GM18519 (cell line): ENCODE measurements around the gene ENOSF1.

Experiments used
- ATAC-seq: cut with Tn5 transposase; IDR thresholded peaks from one replicate; pipeline ENCODE4 v1.9.1; 2021; ENCODE audit warnings: mild to moderate bottlenecking, moderate library complexity; ENCODE audit not compliant: unreplicated experiment, low FRiP score

Gene ENOSF1

DNA sequence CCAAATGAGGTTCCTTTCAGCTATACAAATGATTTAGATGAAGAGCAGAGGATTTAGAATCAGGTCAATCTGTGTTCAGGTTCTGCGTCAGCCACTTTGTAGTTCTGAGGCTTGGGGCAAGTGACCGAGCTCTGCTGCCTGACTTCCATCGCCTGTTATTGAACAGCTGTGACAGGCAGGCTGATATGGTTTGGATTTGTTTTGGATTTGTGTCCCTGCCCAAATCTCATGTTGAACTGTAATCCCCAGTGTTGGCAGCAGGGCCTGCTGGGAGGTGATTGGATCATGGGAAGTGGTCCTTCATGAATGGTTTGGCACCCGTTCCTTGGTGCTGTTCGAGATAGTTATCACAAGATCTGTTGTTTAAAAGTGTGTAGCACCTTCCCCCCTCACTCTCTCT lies 36.4 kb downstream of the ENOSF1 start:
- no peak for ATAC-seq

DNA sequence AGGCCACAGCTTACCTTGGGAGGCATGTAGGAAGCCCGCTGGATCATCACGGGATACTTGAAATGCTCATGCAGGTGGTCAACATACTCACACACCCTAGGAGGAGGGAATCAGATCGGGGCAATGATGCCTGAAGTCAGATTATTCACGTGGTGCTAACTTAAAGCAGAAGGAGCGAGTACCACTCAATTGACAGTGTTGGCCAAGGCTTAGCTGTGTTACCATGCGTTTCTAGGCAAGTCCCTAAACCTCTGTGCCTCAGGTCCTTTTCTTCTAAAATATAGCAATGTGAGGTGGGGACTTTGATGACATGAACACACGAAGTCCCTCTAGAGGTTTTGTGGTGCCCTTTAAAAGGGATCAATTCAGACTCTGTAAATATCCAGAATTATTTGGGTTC lies 37.1 kb downstream of the ENOSF1 start:
- ATAC-seq: no peak

DNA sequence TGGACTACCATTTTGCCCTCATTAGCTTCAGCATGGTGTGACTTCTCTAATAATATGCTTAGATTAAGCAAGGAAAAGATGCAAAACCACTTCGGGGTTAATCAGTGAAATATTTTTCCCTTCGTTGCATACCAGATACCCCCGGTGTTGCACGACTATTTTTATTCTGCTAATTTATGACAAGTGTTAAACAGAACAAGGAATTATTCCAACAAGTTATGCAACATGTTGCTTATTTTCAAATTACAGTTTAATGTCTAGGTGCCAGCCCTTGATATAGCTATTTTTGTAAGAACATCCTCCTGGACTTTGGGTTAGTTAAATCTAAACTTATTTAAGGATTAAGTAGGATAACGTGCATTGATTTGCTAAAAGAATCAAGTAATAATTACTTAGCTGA lies 38.7 kb downstream of the ENOSF1 start:
- no peak for ATAC-seq

DNA sequence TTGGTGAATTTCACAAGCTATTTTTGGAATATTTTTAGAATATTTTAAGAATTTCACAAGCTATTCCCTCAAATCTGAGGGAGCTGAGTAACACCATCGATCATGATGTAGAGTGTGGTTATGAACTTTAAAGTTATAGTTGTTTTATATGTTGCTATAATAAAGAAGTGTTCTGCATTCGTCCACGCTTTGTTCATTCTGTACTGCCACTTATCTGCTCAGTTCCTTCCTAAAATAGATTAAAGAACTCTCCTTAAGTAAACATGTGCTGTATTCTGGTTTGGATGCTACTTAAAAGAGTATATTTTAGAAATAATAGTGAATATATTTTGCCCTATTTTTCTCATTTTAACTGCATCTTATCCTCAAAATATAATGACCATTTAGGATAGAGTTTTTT lies 39.1 kb downstream of the ENOSF1 start:
- ATAC-seq: no peak

DNA sequence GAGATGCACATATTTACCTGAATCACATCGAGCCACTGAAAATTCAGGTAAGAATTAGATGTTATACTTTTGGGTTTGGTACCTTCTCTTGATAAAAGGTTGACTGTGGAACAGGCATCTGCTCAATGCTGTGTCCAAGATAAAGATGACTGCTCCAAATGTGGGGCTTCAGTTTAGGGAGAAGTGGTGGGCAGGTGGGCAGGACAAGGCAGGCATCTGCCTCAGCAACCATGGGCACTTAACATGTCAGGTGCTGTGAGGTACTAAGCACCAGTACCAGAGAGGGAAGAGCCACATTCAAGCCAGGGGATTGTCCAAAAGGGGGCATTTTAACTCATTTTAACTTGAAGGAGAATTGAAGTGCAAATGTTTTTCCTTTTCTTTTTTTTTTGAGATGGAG lies 41.0 kb downstream of the ENOSF1 start:
- no peak for ATAC-seq

DNA sequence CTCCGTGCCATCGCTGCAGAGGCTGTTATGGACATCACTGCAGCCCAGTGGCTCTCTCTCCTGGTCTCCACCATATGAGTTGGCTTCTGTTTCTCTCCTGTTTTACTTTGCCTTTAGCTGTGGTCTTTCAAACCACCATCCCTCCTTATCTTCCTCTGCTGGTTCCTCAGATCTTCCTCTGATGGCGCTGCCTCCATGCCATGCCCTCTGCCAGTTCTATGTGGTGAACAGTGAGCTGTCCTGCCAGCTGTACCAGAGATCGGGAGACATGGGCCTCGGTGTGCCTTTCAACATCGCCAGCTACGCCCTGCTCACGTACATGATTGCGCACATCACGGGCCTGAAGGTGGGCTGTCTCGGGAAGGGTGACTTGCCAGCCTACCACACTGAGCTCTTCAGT lies 41.9 kb downstream of the ENOSF1 start:
- no peak for ATAC-seq

DNA sequence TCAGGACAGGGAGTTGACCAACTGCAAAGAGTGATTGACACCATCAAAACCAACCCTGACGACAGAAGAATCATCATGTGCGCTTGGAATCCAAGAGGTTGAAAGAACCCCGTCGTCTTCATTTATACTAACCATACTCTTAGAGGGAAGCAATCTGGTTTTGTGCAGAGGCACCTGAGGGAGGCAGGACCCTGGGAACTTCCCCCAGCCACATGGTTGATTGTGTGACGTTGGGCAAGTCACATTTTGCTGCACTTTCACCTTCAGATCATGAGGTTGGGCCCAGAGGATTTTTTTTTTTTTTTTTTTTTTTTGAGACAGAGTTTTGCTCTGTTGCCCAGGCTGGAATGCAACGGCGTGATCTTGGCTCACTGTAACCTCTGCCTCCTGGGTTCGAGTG lies 43.4 kb downstream of the ENOSF1 start:
- ATAC-seq: no peak

DNA sequence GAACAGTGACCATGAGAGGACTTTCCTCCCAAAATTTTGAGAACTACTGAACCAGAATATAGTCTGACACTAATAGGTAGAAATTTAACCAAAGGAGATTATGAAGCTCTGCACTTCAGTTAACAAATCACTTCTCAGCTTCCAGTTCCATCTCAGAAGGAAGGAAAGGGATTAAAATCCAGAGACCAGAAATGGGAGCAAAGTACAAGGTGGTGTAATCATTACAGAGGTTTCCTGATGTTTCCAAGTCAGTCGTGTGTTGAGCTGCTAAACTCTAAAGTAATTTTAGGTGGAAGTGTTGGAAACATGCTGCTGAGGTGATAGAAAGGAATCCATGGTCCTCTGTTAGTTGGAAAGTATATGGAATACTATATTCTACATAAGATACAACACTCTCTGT lies 44.2 kb downstream of the ENOSF1 start:
- ATAC-seq: no peak

DNA sequence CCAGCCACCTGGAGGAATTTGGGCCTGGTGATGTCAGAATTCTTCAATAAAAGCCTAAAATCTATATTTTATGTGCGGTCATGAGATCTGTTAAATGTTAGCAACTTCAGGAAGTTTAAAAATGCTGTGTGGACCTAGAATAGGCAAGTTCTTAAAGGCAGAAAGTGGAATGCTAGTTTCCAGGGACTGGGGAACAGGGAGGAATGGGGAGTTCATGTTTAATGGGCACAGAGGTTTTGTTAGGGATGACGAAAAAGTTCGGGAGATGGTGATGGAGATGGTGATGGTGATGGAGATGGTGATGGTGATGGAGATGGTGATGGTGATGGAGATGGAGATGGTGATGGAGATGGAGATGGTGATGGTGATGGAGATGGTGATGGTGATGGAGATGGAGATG lies 45.8 kb downstream of the ENOSF1 start:
- no peak for ATAC-seq

DNA sequence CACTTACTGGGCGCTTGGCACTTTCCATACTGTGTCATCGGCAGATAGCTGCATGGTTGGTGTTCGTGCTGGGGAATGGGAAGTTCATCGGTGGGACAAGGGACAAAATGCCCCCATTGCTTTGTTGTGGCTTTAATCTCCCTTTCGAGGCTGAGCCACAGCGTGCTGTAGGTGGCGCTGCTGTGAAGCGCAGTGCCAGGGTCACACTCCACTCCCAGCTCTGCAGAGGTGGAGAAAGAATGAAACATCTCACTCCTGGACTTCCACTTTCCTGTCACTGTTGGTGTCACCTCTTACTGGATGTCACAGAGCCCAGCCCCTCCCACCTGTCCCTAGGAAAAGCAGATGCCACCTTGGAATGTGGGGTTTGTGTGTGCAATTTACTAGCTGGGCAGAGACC lies 46.3 kb downstream of the ENOSF1 start:
- no peak for ATAC-seq

DNA sequence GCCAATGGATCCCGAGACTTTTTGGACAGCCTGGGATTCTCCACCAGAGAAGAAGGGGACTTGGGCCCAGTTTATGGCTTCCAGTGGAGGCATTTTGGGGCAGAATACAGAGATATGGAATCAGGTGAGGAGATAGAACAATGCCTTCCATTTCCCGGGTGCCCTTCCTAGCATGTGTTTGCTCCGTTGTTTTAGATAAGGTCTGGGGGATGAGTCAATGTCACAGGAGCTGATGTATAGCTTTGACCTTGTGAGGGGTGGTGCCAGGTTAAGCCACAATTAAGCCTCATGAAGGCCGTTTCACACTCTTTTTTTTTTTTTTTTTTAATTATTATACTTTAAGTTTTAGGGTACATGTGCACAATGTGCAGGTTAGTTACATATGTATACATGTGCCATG lies 50.2 kb downstream of the ENOSF1 start:
- ATAC-seq: no peak

DNA sequence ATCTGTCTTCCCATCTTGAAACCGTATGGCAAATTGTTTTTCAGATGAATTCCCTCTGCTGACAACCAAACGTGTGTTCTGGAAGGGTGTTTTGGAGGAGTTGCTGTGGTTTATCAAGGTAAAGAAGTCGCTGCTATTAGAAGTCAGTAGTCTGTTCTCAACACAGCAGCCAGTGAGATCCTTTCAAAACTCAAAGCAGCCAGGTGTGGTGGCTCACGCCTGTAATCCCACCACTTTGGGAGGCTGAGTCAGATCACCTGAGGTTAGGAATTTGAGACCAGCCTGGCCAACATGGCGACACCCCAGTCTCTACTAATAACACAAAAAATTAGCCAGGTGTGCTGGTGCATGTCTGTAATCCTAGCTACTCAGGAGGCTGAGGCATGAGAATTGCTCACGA lies 52.8 kb downstream of the ENOSF1 start:
- no peak for ATAC-seq

DNA sequence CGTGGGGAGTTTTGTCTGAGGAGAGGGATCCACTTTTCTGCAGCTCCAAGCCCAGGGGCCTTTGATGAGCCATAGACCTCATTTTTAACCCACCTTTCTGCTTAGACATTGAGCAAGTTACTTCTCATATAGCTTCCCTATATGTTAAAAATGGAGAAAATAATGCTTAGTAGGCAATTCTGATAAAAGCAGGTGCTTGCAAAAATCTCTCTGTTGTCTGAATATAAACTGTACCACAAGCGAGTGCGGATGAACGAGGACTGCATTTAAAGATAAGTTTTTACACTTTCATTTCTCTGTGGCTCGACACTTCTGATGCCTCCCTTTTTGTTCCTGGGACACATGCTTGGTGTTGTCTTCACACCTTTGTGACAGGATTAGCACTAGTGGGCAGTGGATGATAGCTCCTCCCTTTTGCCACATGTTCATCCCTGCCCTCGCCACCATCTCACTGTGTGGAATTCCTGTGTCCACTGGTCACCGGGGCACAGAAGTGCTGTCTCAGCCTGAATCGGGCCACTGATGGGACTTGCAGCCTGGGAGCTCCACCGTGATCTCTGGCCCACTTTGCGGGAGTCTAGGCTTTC lies 53.4 kb downstream of the ENOSF1 start:
- ATAC-seq: no peak

DNA sequence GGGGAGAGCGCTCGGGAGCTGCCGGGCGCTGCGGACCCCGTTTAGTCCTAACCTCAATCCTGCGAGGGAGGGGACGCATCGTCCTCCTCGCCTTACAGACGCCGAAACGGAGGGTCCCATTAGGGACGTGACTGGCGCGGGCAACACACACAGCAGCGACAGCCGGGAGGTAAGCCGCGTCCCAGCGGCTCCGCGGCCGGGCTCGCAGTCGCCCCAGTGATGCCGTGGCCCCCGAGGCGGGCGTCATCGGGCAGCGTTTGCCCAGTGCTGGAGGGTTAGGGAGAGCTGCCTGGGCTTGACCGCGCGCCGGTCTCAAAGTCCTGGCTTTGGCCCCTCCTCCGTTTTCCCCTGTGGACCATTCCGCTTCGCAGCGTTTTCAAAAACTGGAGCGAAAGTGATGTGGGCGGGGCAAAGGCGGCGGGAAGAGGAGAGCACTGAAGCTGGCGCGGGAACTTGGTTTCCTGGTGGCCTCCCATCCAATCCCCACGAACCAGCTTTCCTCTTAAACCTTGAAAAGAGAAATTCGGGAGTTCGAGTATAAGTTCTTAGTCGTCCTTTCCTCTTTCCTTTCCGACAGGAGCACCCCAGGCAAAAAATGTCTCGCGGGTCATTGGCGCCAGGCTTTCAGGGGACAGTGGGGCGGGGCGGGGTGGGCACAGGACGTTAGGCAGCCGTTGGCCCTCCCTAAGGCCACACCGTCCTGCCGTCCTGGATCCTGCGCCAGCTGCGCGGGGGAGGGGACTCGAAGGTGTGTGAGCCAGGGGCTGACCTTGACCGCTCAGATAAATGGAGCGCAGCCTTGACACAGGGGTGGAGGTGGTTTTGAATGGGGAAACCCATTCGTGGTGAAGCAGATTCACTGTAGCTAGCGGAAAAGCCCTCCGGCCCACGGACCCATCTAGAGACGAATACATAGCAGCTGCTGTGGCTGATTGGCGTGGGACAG lies 54.2 kb downstream of the ENOSF1 start:
- ATAC-seq: peak; percentile 48

DNA sequence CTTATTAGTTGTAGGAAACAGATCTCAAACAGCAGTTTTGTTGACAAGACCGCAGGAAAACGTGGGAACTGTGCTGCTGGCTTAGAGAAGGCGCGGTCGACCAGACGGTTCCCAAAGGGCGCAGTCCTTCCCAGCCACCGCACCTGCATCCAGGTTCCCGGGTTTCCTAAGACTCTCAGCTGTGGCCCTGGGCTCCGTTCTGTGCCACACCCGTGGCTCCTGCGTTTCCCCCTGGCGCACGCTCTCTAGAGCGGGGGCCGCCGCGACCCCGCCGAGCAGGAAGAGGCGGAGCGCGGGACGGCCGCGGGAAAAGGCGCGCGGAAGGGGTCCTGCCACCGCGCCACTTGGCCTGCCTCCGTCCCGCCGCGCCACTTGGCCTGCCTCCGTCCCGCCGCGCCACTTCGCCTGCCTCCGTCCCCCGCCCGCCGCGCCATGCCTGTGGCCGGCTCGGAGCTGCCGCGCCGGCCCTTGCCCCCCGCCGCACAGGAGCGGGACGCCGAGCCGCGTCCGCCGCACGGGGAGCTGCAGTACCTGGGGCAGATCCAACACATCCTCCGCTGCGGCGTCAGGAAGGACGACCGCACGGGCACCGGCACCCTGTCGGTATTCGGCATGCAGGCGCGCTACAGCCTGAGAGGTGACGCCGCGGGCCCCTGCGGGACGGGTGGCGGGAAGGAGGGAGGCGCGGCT lies 55.0 kb downstream of the ENOSF1 start, which contains the start of gene TYMS:
TYMS (plus strand) TSS at position 343 of the 690 bp plus-strand sequence; CDS start at position 433, 90 bp downstream.
- ATAC-seq: peak; percentile 36

DNA sequence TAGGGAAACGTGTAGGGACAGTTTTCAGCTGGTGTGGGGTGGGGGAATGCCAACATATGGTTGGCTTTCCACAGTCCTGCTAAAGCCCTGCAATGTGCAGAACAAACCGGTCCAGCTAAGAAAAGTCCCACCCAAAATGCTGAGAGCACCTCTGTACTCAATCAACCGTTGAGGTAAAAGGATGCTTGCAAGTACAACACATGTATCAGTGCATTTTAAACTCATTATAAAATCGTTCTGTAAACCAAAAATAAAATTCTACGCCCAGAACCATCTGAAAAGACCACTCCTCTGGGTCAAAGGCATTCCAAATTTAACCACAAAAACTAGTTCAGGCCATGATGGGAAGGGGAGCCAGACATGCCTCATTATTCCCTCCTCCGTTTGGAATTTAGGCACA lies 57.0 kb downstream of the ENOSF1 start:
- no peak for ATAC-seq

DNA sequence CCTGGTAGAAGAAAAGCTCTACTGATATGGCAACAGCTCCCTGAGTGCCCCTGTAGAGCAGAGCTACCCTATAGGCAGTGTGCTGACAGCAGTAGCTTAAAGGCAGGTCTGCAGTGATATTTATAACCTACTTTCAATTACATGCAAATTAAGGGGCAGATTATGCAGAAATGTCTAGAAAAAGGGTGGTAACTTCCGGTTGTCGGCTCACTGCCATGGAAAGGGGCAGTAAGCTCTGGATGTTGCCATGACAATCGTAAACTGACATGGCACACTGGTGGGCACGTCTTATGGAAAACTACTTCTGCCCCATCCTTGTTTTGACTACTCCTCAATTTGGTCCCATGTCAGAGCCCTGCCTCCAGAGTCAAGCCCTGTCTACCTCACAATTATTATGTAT lies 57.8 kb downstream of the ENOSF1 start:
- ATAC-seq: no peak

DNA sequence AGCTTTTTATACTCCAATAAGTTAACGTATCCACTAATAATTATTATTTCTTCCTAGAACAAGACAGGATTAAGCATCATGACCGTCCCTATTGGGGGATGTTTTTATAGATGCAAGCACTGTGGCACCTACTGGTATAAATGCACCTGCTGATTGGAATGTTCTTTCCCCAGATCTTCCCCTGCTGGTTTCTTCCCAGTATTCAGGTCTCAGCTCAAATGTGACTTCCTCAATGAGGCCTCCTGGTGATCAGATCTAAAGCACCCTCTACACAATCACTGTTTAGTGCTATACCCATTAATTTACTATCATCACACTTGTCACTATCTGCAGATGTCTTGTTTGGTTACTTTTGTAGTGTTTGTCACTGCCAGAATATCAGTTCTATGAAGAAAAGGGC lies 58.9 kb downstream of the ENOSF1 start:
- no peak for ATAC-seq

DNA sequence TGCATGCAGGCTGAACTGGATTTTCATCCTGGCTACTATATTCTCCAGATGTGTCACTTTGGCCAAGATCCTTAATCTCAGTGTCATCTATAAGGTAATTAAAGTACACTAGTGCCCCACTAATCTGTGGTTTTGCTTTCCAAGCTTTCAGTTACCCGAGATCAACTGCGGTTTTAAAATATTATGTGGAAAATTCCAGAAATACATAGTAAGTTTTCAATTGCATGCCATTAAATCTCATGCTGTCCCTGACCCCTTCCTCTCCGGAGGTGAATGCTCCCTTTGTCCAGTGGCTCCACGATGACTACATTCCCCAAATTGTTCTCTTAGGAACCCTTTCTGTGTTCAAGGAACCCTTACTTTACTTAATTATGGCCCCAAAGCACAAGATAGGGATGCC lies 60.3 kb downstream of the ENOSF1 start:
- no peak for ATAC-seq

DNA sequence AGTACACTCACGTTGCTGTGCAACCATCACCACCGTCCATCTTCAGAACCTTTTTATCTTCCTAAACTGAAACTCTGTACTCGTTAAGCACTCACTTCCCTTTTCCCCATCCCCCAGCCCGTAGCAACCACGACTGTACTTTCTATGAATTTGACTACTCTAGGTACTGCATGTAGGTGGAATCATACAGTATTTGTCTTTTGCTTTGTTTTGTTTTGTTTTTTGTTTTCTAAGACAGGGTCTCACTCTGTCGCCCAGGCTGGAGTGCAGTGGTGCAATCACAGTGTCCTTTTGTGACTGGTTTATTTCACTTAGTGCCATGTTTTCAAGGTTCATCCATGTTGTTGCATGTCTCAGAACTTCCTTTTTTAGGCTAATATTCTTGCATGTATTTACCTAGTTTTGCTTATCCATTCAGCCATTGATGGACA lies 62.0 kb downstream of the ENOSF1 start:
- ATAC-seq: peak; percentile 93

DNA sequence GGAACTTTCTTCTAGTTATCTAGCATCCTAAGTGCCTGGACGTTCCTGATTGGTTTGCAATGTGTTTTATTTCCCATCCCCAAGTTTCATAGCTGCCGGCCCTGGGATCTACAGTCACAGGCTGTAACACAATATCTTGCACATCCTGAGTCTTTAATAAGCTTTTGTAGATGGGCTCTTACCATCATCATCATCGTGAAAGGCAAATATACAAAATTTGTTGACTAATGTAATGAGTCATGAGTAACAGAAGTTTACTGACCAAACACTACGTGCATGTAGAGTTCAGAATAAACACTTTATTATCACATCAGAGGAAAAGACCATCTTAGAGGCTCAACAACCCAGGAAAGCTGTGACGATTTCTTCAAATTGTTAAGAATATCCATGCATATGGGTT lies 63.1 kb downstream of the ENOSF1 start:
- no peak for ATAC-seq
